DMS114 treated with DMSO at 0.1 percent for 48 hours (cell line): ENCODE measurements around the gene GDI2.
"Not testable (repeated sequence)": the region's sequence is repeated elsewhere in the genome, so short reads cannot be mapped to it uniquely, and the experiment has no call there.

ENCODE experiments used
- DNase-seq: peaks from one replicate; lab custom pipeline; 2025; ENCODE audit not compliant: unreplicated experiment; lab: John Stamatoyannopoulos, UW

GDI2 gene

DNA sequence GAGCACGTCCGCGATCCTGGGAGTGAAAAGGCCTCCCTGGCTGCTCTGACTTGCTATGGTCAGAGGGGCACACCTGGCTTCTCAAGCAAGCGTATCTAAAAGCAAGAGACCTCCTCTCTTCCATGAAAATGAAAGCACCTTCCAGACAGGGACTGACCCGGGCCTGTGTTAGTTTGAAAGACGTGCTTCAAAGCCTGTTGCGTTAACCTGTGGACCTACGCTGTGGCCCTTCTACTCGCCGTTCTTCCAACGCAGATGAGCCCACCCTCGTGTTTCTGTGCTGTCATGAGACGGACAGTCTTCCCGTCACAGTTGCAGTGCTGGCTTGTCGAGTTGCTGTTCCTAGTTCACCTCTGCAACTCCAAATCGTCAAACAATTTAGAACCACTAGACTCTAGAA lies 15.5 kb upstream of the GDI2 start:
- DNase-seq, result no peak

DNA sequence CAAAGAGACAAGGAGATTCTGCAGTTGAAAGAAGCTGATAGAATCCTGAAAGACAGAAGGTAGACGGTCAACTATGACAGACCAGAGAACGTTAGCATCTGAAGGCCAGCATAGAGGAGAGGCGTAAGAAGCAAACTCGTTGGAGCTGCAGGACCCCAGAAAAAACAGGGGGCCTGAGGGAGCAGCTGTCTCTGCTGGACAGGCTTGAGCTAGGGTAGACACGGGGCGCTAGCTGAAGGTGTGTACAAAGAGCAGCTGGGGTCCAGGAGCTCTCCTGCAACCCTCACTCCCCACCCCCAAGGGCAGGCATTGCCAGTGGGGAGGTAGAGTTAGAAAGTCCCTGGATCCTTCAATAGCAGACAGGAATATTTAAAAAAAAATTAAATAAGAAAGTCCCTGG lies 14.6 kb upstream of the GDI2 start:
- DNase-seq, result no peak

DNA sequence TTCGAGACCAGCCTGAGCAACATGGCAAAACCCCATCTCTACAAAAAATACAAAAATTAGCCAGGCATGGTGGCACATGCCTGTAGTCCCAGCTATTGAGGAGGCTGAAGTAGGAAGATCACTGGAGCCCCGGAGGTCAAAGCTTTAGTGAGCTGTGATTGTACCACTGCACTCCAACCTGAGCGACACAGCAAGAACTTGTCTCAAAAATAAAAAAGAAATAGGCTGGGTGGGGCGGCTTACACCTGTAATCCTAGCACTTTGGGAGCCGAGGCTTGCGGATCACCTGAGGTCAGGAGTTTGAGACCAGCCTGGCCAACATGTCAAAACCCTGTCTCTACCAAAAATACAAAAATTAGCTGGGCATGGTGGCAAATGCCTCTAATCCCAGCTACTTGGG lies 13.3 kb upstream of the GDI2 start:
- not testable (repeated sequence) for DNase-seq

DNA sequence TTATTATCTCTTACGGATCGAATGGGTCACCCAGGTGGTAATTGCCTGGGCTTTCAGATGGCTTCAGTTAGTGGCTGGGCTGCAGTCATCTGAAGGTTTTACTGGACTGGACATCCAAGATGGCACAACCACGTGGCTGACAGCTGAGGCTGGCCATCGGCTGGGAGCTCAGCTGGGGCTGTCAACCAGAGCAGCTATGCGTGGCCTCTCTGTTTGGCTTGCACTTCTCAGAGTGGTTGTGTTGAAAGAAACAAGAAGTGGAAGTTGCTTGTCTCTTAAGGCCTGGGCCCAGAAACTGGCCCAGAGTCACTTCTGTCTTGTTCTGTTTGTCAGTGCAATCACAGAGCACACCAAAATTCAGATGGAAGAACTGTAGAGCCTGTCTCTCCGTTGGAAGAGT lies 5.7 kb upstream of the GDI2 start:
- DNase-seq, result no peak

DNA sequence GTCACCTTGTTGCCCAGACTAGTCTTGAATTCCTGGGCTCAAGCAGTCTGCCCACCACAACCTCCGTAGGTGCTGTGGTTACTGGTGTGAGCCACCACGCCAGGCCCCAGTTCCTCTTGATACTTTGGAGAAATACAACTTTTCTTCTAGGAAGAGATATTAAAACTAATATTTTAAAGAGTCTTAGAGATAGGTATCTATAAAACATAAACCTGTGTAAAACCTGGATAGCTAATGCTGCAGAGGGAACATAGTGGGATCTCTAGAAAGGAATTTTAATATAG lies 4.8 kb upstream of the GDI2 start:
- no peak for DNase-seq

DNA sequence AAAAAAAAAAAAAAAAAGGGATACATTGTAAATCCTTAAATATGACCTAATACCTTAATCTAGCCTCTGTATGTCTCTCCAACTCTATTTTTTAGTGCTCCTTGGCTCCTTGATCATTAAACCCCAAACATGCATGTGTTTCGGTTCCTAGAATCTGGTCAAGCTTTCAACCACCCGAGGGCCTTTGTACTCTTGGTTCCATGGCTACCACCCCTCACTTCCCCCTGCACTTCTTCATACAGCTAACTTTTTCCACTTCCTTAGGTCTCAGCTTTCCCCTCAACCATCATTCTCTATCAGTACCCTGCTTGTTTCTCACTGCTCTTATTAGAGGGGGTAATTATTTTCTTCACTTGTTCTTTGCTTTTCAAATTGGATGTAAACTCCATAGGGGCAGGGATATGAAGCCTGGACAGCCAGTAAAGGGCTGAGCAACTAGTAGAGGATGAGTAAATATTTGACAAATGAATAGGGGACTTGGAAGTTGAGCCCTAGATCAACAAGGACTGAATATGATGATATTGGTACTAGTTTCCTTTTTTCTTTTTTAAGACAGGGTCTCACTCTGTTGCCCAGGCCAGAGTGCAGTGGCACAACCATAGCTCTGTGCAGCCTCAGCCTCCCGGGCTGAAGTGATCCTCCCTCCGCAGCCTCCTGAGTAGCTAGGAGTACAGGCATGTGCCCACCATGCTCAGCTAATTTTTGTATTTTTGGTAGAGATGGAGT lies 4.3 kb upstream of the GDI2 start:
- DNase-seq, result no peak

DNA sequence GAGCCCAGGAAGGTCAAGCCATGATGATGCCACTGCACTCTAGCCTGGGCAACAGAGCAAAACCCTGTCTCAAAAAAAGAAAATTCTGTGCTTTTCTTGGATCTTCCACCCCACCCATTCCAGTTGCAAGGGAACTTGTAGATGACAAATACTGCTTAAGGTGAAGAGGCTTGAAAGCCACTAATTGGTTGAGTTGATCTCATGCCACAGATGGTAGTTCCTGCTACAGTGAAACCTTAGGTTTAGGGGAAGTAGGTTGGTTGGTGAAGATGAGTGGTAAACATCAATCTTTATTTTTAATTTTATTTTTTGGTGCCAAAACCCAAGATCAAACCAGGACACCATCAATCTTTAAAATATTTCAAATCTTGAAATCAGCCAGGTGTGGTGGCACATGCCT lies 2.9 kb upstream of the GDI2 start:
- DNase-seq, result no peak

DNA sequence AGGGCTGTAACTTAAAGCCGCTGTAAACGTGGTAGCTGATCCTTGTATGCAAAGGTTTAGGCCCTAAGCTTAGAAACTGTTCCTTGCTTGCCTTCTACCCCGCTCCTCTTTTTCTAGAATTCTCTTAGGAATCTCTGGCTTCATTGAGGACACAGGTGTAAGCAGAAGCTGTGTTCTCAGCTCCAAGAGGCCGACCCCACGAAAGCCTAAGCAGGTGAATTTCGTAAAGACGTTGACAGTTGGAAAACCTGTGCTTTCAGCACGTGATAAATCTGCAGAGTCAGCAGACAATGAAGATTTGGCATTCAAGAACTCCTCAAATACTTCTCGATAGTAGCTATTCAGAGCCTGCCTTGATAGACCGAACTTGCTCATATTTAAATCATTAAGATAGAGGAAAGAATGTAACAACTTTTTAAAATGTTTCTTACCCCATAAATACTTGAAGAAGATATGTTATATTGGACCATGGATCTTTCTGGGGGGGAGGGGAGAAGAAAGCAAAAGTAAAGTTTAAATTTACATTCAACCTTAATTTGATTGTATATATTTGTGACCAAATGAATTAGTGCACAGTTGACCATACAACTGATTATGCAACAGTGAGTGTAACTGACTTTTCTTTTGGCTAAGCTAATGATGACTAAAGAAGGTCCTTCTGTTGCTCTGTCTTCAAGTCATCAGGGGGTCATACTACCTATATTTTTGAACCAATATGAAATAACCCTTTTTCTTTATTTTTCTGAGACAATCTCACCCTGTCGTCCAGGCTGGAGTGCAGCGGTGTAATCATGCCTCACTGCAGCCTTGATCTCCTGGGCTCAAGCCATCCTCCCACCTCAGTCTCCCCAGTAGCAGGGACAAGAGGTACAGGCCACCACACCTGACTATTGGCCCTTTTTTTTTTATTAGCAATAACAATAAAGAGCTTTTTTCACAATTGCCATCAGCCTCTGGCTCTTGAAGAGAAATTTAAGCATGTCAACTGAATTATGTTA lies 1.2 kb upstream of the GDI2 start:
- DNase-seq, result peak; percentile 72

DNA sequence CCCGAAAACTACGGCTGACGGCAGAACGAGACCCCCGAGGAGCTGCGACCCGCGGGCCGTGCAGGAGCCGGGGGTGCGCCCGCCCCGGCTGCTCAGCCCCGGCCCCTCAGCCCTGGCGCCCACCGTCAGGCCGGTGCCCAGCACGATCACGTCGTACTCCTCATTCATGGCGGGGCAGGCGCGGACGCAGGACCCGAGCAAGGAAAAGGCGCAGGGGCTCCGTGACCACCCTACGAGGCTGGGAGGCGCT lies 218 bp downstream of the GDI2 start:
- DNase-seq, result no peak

DNA sequence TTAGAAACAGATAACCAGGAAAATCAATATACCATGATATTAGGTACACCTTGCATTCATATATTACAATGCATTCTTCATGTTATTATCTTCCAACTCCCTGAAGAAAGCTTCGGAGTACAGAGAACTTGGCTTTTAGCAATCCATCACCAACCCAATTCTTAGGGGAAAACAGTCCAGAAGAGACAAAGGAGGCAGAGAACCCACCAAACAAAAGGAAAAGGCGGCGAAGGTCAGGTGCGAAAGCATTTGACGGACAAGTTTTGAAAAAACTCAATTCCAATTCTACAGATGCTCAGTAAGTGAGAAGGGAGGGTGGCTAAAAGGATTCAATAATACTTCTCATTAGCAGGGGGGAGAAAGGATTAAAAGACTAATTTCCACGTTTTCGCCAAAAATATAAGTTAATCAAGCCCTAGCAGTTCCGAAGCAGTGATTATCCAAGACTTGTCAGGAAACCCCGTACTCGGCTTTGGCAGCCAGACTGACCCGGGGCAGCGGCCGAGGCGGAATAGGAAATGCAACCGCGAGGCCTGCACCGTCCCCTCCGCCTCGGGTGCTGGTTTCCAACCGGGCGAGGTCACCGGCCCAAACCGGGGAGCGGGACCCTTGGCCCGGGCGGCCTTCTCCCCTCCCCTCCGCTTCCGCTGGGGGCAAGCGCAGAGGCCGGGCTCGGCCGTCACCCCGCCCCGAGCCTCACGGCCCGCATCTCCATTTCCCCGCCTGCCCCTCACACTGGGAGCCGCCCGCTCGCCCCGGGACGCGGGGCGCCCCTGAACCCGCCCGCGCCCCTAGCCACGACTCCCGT lies 747 bp downstream of the GDI2 start:
- no peak for DNase-seq

DNA sequence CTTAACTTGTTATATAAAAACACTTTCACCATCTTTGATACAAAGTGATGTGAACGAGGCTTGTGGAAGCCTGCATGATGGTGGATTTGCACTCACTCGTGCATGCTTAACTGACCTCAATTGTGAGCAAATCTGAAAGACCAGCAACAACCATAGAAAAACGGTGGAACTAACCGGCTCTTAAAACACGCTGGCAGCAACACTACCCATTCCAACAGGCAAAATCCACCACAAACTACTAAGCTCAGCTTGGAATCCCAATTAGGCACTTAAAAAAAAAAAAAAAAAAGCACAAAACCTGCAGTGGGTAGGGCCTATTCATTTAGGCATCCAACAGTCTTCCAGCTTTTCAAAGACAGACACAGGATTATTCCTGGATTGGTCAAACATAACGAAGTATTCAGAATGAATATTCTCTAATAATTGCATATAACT lies 1.8 kb downstream of the GDI2 start:
- DNase-seq, result peak; percentile 25

DNA sequence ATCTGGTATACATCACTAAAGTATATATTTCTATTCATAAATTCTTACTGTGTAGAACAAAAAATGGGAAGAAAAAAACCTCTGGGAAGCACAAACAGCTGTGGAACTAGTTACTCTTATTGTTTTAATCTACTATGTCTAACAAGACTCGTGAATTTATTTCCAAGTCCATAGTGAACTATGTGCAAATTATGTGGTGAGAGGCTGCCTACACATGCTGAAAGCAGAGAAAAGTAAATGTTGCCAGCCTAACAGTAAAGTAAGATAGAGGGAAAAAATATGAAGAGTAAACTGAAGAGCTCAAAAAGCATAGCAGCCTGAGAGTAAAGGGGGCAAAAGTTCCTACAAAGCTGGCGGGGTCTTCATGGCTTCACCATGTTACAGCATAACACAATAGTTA lies 3.0 kb downstream of the GDI2 start:
- no peak for DNase-seq

DNA sequence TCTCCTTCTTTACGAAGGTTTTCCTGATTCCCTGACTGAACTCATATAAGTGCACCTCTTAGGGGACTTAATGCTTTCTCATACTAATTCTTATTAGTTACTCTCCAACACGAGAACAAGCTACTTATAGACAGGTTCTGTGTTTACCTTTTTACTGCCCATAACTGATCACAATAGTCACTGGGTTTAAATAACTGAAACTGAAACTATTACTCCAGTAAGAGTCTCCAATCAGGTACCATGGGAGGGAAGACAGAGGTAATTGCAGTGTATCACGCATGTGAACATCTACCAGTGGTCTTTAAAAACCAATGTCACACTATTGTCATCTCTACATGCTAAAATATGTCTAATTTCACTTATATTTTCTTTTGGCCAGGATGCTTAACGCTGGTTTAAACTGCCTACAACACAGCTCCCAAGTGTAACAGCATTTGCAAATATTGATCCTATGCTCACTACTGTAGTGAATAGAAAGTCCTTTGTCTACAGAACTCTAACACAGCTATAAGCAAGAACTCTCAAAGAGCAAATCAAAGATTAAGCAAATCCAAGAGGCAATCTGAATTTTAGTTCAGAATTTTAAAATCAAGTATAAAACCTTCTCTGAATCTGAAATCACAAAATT lies 3.6 kb downstream of the GDI2 start:
- DNase-seq, result no peak

DNA sequence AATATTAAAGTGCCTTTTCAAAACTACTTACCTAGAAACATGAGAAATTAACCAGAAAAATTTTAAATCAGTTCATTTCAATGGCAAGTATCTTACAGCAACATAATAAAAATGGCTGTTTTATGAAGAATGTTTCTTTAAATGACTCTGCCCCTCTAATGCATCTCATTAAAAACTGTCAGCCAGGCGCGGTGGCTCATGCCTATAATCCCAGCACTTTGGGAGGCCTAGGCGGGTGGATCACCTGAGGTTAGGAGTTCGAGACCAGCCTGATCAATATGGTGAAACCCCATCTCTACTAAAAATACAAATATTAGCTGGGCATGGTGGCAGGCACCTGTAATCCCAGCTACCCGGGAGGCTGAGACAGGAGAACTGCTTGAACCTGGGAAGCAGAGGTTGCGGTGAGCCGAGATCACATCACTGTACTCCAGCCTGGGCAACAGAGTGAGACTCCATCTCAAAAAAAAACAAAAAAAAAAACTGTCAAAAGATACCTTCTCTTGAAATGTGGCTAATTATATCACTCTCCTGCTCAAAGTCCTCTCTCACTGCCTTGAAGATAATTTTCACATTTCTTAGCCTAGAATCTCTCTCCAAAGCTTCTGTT lies 4.3 kb downstream of the GDI2 start:
- DNase-seq, result not testable (repeated sequence)

DNA sequence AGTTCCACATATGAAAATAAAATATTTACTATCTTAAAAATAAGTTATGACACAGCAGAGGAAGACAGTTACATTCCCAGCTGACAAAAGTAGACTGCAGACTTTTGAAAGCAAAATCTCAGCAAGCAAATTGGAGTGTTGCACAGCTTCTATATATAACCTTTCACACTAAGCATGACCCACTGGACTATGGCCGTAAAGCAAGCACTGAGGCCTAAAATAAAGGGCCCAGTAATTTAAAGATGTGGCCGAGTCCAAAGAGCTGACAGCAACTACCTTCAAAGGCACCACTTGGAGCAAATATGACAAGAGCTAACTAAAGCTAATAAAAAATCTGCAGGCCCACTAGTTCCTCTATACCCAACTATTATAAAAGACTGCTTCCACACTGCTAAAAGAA lies 6.5 kb downstream of the GDI2 start:
- DNase-seq, result no peak

DNA sequence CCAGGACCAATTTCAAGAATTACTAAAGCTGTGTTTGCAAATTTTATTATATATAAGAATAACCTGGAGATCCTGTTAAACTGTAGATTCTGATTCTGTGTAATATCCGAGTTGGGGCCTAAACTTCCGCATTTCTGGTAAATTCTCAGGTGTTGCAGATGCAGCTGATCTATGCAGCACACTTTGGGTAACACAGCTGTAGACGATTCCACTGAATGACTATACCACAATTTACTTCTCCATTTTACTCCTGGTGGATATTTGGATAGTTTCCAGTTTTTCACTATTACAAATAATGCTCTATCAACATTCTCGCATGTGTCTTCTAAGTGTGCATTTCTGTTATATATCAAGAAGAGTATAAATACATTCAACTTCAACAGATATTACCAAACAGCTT lies 7.5 kb downstream of the GDI2 start:
- DNase-seq, result no peak

DNA sequence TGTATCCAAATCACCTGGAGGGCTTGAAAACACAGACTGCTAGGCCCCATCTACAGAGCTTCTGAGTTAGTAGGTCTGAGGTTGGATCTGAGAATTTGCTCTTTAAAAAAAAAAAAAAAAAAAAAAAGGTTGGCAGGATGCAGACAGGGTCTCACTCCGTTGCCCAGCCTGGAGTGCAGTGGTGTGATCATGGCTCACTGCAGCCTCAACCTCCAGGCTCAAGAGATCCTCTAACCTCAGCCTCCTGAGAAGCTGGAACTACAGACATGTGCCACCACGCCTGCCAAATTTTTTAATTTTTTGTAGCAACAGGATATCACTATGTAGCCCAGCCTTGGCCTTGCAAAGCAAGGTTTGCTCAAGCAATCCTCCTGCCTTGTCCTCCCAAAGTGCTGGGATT lies 8.0 kb downstream of the GDI2 start:
- DNase-seq, result no peak

DNA sequence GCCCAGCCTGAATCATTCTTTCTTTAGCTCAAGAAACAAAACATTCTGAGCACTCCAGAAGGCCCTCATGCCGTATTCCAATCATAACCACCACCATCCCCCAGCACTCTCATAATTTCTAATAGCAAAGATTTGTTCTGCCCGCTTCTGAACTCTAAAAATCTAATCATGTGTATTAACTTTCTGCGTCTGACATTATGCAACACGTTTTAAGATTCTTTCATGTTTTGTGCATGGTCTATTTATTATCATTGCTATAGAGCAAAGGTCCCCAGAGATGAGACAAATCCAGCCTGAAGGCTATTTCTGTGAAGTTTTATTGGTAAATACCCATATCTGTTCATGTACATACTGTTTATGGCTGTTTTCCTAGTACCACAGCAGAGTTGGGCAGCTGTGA lies 8.8 kb downstream of the GDI2 start:
- no peak for DNase-seq

DNA sequence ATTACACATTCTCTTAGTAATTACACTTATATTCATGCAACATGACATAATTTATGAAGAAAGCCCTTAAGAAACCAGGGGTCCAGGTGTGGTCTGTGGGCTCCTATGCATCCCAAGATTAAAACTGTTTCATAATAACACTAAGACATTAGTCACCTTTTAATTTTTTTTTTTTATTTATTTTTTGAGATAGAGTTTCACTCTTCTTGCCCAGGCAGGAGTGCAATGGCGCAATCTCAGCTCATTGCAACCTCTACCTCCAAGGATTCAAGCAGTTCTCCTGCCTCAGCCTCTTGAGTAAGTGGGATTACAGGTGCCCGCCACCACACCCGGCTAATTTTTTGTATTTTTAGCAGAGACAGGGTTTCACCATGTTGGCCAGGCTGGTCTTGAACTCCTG lies 12.5 kb downstream of the GDI2 start:
- DNase-seq, result no peak

DNA sequence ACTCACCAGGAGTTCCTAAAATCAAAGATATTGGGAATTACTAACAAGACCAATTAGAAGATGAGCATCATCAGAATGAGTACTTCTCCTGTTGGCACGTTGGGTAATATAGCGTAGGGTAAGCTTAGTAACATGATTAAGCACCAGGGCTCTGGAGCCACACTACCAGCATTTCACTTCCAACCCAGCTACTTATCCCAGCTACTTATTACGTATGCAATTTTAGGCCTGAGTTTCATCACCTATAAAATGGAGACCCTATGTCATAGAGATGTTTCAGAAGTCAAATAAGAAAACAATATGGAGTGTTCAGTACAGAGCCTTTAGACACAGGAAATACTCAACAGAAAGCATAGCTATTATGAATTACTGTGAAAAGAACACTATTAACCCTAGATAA lies 19.0 kb downstream of the GDI2 start:
- DNase-seq, result no peak

DNA sequence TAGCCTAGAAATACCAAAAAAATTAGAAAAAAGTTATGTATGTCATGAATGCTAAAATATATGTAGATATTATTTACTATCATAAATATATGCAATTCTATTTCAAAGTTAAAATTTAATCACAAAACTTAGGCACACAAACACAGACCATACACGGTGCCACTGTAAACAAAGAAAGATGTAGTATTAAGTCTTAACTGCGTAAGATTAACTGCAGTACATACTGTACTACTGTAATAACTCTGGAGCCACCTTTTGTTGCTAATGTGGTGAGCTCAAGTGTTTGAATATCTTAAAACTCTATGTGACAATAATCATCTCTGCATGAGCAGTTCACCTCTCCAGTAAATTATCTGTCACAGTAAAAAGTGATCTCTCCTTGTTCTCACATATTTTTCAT lies 23.6 kb downstream of the GDI2 start:
- DNase-seq, result no peak
